ENCODE measurements around the gene LOXL3. TPM values are rescaled to one million over a fixed set of nuclear protein-coding genes. Genes with fewer than 3 reads are reported as not detected.

Gene LOXL3
- total RNA-seq, 1 experiment from 2014 or later, result 0.88 TPM

DNA sequence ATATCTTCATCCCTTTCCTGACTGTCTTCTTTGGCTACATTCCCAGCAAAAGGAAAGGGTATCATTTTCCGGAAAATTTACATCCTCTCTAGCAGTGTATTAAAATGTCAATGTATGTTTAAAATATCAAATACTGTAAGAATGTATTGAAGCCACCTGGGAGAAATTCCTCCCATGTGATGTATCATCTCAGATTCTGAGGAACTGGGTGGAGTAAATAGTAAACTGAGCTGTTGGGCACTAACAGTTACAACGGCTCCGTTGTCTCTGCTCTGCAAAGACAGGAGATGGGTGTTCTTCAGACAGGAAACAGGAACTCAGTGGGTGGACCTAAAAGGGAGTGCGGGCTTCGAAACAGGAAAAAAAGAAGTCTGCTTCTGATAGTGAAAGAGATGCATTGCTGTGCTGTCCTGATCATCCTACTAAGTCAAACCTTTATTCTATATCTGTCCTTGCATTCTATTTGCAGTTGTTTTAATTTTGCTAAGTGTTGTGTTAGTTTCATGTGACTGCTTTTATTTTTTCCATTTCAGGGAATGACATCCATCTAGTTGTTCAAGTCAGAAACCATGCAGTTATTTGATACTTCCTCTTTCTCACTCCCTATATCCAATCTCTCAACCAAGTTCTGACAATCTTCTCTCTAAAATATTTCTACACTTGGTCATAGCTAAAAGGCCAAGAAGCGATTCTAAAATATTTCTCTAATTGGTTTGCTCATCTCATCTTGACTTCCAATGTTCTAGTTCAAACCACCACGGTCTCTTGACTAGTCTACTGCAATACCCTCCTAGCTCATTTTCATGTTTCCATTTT lies 20.2 kb upstream of the LOXL3 start:
- no TSS peak for BruUV-seq (replicated peaks)
- no peaks in the 10 kb centered on the region for H3K36me3 ChIP-seq (ENCODE audit: insufficient read depth, low read length, poor library complexity, severe bottlenecking)
- ChIA-PET CTCF (no interaction called here), POLR2A (ENCODE audit: low non-redundant PET) (no interaction called here)
- TF ChIP-seq EZH2 (IDR thresholded peaks at IDR 0.05; ENCODE audit: borderline replicate concordance, low read depth, low read length, poor library complexity, severe bottlenecking), result no peak
- TF ChIP-seq, protein P1, sequence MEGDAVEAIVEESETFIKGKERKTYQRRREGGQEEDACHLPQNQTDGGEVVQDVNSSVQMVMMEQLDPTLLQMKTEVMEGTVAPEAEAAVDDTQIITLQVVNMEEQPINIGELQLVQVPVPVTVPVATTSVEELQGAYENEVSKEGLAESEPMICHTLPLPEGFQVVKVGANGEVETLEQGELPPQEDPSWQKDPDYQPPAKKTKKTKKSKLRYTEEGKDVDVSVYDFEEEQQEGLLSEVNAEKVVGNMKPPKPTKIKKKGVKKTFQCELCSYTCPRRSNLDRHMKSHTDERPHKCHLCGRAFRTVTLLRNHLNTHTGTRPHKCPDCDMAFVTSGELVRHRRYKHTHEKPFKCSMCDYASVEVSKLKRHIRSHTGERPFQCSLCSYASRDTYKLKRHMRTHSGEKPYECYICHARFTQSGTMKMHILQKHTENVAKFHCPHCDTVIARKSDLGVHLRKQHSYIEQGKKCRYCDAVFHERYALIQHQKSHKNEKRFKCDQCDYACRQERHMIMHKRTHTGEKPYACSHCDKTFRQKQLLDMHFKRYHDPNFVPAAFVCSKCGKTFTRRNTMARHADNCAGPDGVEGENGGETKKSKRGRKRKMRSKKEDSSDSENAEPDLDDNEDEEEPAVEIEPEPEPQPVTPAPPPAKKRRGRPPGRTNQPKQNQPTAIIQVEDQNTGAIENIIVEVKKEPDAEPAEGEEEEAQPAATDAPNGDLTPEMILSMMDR (conservative IDR thresholded peaks at IDR 0.05; ENCODE audit: low read depth, low read length), result no peak
- H3K4me1 ChIP-seq (ENCODE audit: insufficient read depth, low read length, poor library complexity, severe bottlenecking), result no peaks in the 10 kb centered on the region
- H3K4me3 ChIP-seq (ENCODE audit: low read depth, low read length, poor library complexity, severe bottlenecking), result no peak overlapping the region
- H3K27ac ChIP-seq (ENCODE audit: low read depth, low read length, poor library complexity, severe bottlenecking), result no peak overlapping the region
- H3K27me3 ChIP-seq (replicated peaks; ENCODE audit: insufficient read depth, low read depth, low read length, poor library complexity), result no peaks in the 10 kb centered on the region
- intact Hi-C loops (cut with micrococcal nuclease; ENCODE audit: unreplicated experiment), result no loop called here
- peak; percentile 62 for DNase-seq (ENCODE audit: low spot score)
- H3K9me3 ChIP-seq (ENCODE audit: low read depth, low read length, poor library complexity, severe bottlenecking), result no peaks in the 10 kb centered on the region

GRCh38 chr2:74572178-74572925 lies 18.6 kb upstream of the LOXL3 start:
- Histone ChIP-seq H3K4me1 (ENCODE audit: insufficient read depth, low read length, poor library complexity, severe bottlenecking) (no peaks in the 10 kb centered on the region), H3K4me3 (ENCODE audit: low read depth, low read length, poor library complexity, severe bottlenecking) (no peak overlapping the region), H3K9me3 (ENCODE audit: low read depth, low read length, poor library complexity, severe bottlenecking) (no peaks in the 10 kb centered on the region), H3K36me3 (ENCODE audit: insufficient read depth, low read length, poor library complexity, severe bottlenecking) (no peaks in the 10 kb centered on the region), H3K27ac (ENCODE audit: low read depth, low read length, poor library complexity, severe bottlenecking) (no peak overlapping the region), H3K27me3 (replicated peaks; ENCODE audit: insufficient read depth, low read depth, low read length, poor library complexity) (no peaks in the 10 kb centered on the region)
- ChIA-PET POLR2A (ENCODE audit: low non-redundant PET) (no interaction called here), CTCF (no interaction called here)
- BruUV-seq (replicated peaks), result no TSS peak
- no peak for DNase-seq (ENCODE audit: low spot score)
- intact Hi-C loops (cut with micrococcal nuclease; ENCODE audit: unreplicated experiment), result no loop called here
- TF ChIP-seq, protein P1 (conservative IDR thresholded peaks at IDR 0.05; ENCODE audit: low read depth, low read length), result no peak
- TF ChIP-seq EZH2 (IDR thresholded peaks at IDR 0.05; ENCODE audit: borderline replicate concordance, low read depth, low read length, poor library complexity, severe bottlenecking), result no peak

GRCh38 chr2:74571058-74571457 lies 17.3 kb upstream of the LOXL3 start:
- ChIA-PET POLR2A (ENCODE audit: low non-redundant PET) (no interaction called here), CTCF (no interaction called here)
- no peak overlapping the region for H3K27ac ChIP-seq (ENCODE audit: low read depth, low read length, poor library complexity, severe bottlenecking)
- no peak for DNase-seq (ENCODE audit: low spot score)
- no peak overlapping the region for H3K4me3 ChIP-seq (ENCODE audit: low read depth, low read length, poor library complexity, severe bottlenecking)
- no peaks in the 10 kb centered on the region for H3K4me1 ChIP-seq (ENCODE audit: insufficient read depth, low read length, poor library complexity, severe bottlenecking)
- H3K27me3 ChIP-seq (replicated peaks; ENCODE audit: insufficient read depth, low read depth, low read length, poor library complexity), result no peaks in the 10 kb centered on the region
- no TSS peak for BruUV-seq (replicated peaks)
- H3K36me3 ChIP-seq (ENCODE audit: insufficient read depth, low read length, poor library complexity, severe bottlenecking), result no peaks in the 10 kb centered on the region
- intact Hi-C loops (cut with micrococcal nuclease; ENCODE audit: unreplicated experiment), result no loop called here
- TF ChIP-seq, protein P1 (conservative IDR thresholded peaks at IDR 0.05; ENCODE audit: low read depth, low read length), result no peak
- TF ChIP-seq EZH2 (IDR thresholded peaks at IDR 0.05; ENCODE audit: borderline replicate concordance, low read depth, low read length, poor library complexity, severe bottlenecking), result no peak
- H3K9me3 ChIP-seq (ENCODE audit: low read depth, low read length, poor library complexity, severe bottlenecking), result no peaks in the 10 kb centered on the region
